GM12874 (cell line): ENCODE data around the gene ZBTB7C.

Experiments
- CTCF ChIP-seq: IDR thresholded peaks from 2 replicates; pipeline ENCODE4 v1.5.1; 2011; ENCODE audit warnings: low read depth, mild to moderate bottlenecking, control low read depth, low read length, moderate library complexity; ENCODE audit not compliant: insufficient read depth

Gene ZBTB7C

GRCh38 chr18:48140731-48141130, 268.5 kb downstream of the ZBTB7C start:
- TF ChIP-seq CTCF: no peak

- TF ChIP-seq CTCF: no peak
Observed at GRCh38 chr18:48139431-48140347, 269.5 kb downstream of the ZBTB7C start.

- no peak for TF ChIP-seq CTCF
Observed at GRCh38 chr18:48138660-48139430, 270.3 kb downstream of the ZBTB7C start.

GRCh38 chr18:48138210-48138609, 271.0 kb downstream of the ZBTB7C start:
- TF ChIP-seq CTCF: no peak

GRCh38 chr18:48137374-48138081, 271.7 kb downstream of the ZBTB7C start:
- TF ChIP-seq CTCF: no peak

- no peak for TF ChIP-seq CTCF
Observed at GRCh38 chr18:48136827-48137373, 272.3 kb downstream of the ZBTB7C start.
